ENCODE measurements around the gene WDR35.

WDR35 gene

GRCh38 chr2:19870792-19871191 lies 119.1 kb downstream of the WDR35 start:
- no peak for DNase-seq (ENCODE audit: low read depth in 2 of 2)

- peak; percentile 35 to 52 for DNase-seq (ENCODE audit: low read depth in 2 of 2)
Measured at GRCh38 chr2:19868701-19869580, 121.0 kb downstream of the WDR35 start.

- no peak for DNase-seq (ENCODE audit: low read depth in 2 of 2)
Measured at GRCh38 chr2:19868224-19868623, 121.7 kb downstream of the WDR35 start.

- DNase-seq (ENCODE audit: low read depth in 2 of 2) = no peak
Measured at GRCh38 chr2:19866771-19867170, 123.1 kb downstream of the WDR35 start.

GRCh38 chr2:19865151-19865550 lies 124.8 kb downstream of the WDR35 start:
- DNase-seq (ENCODE audit: low read depth in 2 of 2) = no peak

- DNase-seq (ENCODE audit: low read depth in 2 of 2) = no peak
Measured at GRCh38 chr2:19864381-19864780, 125.5 kb downstream of the WDR35 start.

GRCh38 chr2:19863303-19864041 lies 126.4 kb downstream of the WDR35 start:
- DNase-seq (ENCODE audit: low read depth in 2 of 2) = peak; percentile 46 to 56

- no peak for DNase-seq (ENCODE audit: low read depth in 2 of 2)
Measured at GRCh38 chr2:19861813-19862212, 128.1 kb downstream of the WDR35 start.
